Measurements from ENCODE around the gene RIC8A. TPM values are rescaled to one million over a fixed set of nuclear protein-coding genes. Genes with fewer than 3 reads are reported as not detected.

Gene RIC8A
- total and polyA plus RNA-seq, 9 of the 15 experiments (the other 6 are each of a cell fraction or from before 2014, with no cell fraction given), result 10.7 to 108 (median 72.1) TPM

GRCh38 chr11:236774-237767, 29.6 kb downstream of the RIC8A start, which contains the start of gene PSMD13 (continued):
- no peak for TF ChIP-seq ZNF212 (CRISPR knock-in tag; IDR thresholded peaks at IDR 0.05)
- TF ChIP-seq PHF21A (IDR thresholded peaks at IDR 0.05; ENCODE audit: borderline replicate concordance, low read depth), result no peak
- no peak for TF ChIP-seq TEAD1 (CRISPR knock-in tag; IDR thresholded peaks at IDR 0.05)
- TF ChIP-seq ZFP1 (CRISPR knock-in tag; IDR thresholded peaks at IDR 0.05), result no peak
- TF ChIP-seq TRIM24 (IDR thresholded peaks at IDR 0.05), result no peak; a peak in 1 of 4 replicates
- TF ChIP-seq BCLAF1 (IDR thresholded peaks at IDR 0.05; ENCODE audit: borderline replicate concordance in 1 of 2, control insufficient read depth in 1 of 2, low read depth in 2 of 2, low read length in 1 of 2), result no peak
- no peak for TF ChIP-seq NR2F6 (CRISPR knock-in tag; IDR thresholded peaks at IDR 0.05)
- TF ChIP-seq, protein P1, sequence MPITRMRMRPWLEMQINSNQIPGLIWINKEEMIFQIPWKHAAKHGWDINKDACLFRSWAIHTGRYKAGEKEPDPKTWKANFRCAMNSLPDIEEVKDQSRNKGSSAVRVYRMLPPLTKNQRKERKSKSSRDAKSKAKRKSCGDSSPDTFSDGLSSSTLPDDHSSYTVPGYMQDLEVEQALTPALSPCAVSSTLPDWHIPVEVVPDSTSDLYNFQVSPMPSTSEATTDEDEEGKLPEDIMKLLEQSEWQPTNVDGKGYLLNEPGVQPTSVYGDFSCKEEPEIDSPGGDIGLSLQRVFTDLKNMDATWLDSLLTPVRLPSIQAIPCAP (CRISPR knock-in tag; IDR thresholded peaks at IDR 0.05; ENCODE audit: borderline replicate concordance), result no peak
- no peak for TF ChIP-seq ZZZ3 (IDR thresholded peaks at IDR 0.05)
- no peak for TF ChIP-seq GTF2A2 (tag; IDR thresholded peaks at IDR 0.05)
- TF ChIP-seq ZNF239 (CRISPR knock-in tag; IDR thresholded peaks at IDR 0.05), result no peak
- TF ChIP-seq ZNF512 (tag; IDR thresholded peaks at IDR 0.05), result no peak
- peak in 1 of 2 experiments; percentile 44; a peak in 1 of 4 replicates for TF ChIP-seq SRF (CRISPR knock-in tag; IDR thresholded peaks at IDR 0.05)
- TF ChIP-seq ZNF707 (CRISPR knock-in tag; conservative IDR thresholded peaks at IDR 0.05), result 0 out of 2 replicates have a peak, but pooled peaks have one; percentile 4
- TF ChIP-seq, protein P2, sequence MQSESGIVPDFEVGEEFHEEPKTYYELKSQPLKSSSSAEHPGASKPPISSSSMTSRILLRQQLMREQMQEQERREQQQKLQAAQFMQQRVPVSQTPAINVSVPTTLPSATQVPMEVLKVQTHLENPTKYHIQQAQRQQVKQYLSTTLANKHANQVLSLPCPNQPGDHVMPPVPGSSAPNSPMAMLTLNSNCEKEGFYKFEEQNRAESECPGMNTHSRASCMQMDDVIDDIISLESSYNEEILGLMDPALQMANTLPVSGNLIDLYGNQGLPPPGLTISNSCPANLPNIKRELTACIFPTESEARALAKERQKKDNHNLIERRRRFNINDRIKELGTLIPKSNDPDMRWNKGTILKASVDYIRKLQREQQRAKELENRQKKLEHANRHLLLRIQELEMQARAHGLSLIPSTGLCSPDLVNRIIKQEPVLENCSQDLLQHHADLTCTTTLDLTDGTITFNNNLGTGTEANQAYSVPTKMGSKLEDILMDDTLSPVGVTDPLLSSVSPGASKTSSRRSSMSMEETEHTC (IDR thresholded peaks at IDR 0.05), result no peak
- peak; percentile 79 for TF ChIP-seq SP1 (CRISPR knock-in tag; IDR thresholded peaks at IDR 0.05)
- no peak for TF ChIP-seq TCF7 (IDR thresholded peaks at IDR 0.05; ENCODE audit: borderline replicate concordance)
- 0 out of 2 replicates have a peak, but pooled peaks have one; percentile 48 for TF ChIP-seq ESRRA (IDR thresholded peaks at IDR 0.05; ENCODE audit: borderline replicate concordance, low read depth)
- TF ChIP-seq KDM5B (IDR thresholded peaks at IDR 0.05; ENCODE audit: insufficient replicate concordance, low read depth, low read length), result peak; percentile 47
